GM21786 (cell line): ENCODE data around the gene GNPAT.

ENCODE experiments used
- ATAC-seq: cut with Tn5 transposase; IDR thresholded peaks from one replicate; pipeline ENCODE4 v1.9.1; 2021; ENCODE audit not compliant: unreplicated experiment

The GNPAT gene

DNA sequence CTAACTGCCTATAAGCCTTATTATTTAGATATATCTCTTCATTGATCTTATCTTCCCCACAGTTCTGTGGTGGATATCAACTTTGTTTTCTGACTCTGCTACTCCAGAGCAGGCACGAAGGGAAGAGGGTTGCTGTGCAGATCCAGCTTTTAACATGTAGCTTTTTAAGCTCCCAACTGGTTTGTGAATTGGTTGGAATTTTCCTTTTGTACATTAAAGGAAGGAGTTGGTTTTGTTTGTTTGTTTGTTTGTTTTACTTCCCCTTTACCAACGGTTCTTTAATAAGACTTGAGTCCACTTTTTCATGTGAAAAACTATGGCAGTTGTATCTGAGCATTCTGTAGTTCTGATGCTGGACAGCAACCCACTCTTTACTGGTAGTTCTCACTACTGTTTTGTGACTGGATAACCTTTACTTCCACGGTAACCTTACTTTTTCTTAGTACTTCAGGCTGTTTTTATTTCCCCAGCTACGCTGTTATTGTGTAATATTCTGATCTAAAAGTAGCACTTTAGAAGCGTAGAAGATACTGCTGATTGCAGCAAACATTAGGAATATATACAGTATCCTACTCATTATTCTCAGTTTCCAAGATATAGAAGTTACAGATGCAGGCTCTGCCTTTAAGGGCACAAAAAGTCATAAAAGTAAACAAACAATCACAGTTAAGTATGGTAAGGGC, 1.6 kb downstream of the GNPAT start:
- ATAC-seq, result no peak

DNA sequence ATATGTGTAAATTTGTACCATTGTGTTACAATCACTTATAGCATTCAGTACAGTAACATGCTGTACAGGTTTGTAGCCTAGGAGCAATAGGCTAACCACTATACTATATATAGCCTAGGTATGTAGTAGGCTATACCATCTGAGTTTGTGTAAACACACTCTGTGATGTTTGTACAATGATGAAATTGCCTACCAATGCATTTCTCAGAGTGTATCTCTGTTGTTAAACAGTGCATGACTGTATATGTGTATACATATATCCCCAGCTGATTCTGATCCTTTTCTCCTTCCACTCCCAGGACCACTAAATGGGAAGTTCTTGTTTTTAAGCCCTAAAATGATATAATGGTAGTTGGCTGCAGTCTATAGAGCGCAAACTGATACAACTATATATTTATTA, 7.8 kb downstream of the GNPAT start:
- ATAC-seq, result no peak

DNA sequence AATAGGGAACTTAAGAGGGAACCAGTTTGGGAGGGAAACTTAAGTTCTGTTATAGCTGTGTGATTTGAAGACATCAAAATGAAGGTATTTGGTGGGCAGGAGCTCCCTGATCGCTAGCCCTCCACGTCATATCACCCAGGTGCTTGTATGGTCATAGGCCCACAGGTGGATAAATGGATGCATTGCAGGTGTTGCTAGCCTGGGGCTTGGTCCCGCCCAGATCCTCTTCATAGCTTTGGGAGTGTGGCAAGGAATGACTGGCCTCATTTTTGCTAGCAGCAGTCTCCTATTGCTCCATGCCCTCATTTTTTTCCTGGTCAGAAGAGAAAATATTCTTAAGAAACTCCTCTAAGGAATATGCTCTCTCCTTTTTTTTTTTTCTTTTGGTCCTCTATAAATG, 11.3 kb downstream of the GNPAT start:
- no peak for ATAC-seq

DNA sequence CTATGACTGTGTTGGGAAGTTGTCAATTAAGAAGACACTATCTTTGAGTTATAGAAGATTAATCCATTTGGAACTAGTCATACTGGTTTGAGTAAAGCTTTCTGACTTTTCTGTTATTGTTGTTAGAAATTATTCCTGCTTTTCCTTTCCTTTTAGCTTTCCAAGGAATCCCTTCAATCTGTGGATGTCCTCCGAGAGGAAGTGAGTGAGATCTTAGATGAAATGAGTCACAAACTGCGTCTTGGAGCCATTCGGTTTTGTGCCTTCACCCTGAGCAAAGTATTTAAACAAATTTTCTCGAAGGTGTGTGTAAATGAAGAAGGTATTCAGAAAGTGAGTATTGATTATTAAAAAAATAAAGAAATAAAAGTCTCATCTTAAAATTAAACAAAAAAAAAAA, 19.3 kb downstream of the GNPAT start:
- ATAC-seq, result no peak

DNA sequence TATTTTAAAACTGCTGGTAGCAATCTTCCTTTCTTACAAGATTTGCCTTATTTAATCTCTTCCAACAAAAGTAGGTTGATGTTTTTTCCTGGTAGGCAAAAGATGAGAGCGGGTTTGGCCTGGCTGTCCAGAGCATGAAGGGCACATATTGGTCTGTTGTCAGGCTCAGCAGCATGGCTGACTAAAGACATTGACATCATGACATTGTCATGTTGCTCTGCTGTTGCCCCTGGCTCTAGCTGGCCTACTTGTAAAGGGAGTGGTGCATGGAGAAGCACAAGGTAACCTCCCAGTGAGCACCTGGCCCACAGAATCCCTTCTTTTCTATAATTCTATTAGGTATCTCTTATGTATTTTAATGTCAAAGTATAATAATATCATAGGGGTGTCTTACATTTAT, 23.6 kb downstream of the GNPAT start:
- no peak for ATAC-seq

DNA sequence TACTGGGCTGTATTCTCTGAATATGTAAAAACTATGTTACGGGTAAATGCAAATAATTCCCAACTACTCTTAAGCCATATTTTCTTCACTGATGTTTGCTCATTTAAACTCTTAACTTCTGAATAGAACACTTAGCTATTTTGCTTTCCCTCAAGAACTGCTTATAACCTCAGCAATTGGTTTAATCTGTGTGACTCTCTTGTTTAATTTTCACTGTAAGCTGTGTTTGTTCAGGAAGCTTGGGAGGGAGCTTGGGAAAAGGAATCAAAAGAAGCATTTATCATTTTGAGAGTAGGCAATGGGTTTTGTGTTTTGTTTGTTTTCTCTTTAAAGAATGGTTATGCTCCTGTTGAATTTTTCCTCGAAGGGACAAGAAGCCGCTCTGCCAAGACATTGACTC, 24.4 kb downstream of the GNPAT start:
- no peak for ATAC-seq

DNA sequence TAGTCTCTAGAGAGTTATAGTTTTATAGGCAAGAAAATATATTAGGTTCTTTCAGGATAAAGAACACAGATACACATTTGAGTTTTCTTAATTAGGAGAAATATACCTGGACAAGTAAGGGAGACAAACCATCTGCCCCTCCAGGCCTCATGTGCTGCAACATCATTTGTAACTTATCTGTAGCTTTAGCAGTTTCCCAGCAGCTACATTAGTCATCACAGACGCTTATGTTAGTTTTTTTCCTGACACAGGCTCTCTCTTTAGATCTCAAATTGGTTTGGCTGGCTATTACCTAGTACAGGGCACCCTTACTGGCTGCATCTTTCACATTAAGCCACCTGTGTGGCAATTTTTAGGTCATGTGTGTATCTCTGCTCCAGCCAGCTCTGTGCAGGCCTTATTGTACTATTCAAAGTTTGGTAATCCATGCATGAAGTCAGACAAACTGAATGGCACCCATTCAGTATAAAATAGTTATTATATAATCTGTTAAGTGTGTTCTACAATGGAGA, 25.9 kb downstream of the GNPAT start:
- ATAC-seq, result no peak

DNA sequence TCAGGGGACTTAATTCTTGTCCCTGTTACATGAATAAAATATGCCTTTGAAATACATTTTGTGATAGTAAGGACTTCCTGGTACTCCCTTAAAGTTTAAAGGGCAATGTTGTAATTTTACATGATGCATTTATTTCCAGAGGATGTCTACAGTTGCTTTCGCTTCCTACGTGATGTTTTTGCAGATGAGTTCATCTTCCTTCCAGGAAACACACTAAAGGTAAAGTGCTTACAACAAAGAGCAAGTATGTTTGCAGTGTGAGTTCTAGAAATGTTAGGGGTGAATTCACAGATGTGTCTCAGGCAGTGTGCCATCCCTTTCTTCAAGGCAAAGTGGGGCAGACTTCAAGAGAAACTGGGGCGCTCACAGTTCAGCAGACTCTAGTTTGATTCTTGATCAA, 31.2 kb downstream of the GNPAT start:
- no peak for ATAC-seq

DNA sequence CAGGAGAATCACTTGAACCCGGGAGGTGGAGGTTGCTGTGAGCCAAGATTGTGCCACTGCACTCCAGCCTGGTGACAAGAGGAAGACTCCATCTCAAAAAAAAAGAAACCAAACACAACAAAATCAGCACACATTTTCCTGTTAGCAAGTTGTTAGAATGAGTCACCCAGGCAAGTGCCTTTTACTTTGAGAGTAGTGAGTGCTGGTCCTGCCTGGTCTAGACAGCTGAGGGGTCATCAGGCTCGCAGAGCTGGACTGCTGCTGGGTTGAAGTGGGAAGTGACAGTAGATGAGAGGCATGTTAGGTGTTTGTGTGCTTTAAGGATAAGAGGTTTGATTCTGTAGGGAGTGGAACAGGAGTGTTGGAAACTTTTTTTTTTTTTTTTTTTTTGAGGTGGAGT, 31.9 kb downstream of the GNPAT start:
- ATAC-seq, result no peak

DNA sequence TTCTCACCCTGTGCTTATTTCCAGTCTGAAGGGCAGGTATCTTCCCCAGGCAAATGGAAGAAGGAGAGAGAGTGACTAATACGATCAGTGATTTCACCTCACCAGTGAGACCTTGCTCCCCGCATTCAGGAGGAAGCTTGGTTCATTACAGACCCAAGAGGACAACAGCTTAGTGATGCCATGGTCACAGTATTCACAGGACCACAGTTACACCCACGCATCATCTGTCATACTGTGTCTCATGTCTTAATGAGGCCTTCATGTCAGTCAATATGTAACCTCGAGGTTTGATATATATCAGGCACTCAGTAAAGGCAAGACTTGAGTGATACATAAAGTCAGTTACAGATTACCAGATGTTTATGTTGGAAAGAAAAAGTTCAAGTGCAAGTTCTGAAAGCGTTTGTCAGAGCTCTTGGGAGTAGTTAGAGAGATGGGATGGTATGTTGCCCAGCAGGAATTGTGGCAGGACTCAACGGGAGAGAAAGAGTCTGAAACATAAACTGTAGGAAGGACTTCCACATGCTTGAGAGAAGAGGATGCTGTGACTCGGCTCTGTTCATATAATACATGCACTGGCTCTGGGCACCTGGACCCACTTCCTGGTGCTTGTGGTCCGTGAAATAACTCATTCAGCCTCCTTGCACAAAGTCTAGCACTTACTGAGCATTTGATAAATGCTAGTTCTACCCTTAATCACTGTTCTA, 33.3 kb downstream of the GNPAT start:
- no peak for ATAC-seq

DNA sequence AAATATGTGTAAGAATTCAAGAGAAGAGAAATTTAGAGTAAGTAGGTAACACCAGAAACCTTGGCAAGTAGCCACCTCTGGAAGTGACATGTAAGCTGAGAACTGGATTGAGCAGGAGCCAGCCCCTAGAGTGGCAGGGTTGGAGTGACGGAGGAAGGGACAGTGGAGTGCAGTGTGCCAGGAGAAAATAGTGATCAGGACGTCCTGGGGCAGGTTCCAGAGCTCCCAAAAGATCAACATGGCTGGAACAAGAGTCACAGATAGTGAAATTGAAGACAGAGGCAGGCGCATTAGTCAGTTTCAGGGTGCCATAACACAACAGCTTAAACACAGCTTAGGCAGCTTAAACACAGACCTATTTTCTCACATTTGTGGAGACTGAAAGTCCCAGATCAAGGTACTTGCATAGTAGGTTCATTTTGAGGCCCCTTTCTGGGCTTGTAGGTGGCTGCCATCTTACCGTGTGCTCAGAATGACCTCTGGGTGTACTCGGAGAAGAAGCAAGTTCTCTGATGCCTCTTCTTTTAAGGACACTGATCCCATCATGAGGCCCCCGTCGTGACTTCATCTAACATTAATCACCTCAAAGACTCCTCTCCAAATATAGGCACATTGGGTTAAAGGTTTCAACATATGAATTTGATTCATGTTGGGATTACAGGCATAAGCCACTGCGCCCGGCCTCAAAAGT, 37.2 kb downstream of the GNPAT start:
- no peak for ATAC-seq

DNA sequence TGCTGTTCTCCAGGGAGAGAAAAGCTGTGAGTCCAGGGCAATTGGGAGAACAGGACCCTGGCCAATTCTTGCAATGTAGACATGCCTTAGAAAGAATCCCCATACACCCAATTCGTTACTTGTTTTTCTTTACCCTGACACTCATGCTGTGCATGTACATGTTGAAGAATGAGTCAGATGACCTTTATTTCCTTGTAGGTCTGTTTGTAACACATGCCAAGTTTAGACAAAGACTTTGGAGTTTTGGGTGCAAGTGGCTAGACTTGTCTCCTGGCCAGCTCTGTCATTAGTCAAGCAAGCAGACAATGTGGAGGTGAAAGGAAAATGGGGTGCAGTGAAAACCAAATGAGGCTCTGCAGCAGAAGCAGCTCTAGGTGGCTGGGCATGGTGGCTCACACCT, 38.1 kb downstream of the GNPAT start:
- ATAC-seq, result no peak

DNA sequence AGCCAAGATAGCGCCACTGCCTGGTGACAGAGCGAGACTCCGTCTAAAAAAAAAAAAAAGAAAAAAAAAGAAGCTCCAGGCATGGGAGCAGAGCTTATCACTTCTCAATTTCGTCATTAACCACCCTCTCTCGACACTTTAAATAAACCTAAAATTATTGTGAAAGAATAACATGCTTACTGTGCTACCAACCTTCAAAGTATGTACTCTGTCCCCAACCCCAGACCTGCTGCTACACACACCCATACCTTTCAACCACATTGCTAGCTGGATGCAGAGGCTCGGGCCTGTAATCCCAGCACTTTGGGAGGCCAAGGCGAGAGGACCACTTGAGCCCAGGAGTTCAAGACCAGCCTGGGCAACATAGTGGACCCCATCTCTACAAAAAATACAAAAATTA, 38.7 kb downstream of the GNPAT start:
- ATAC-seq, result no peak

DNA sequence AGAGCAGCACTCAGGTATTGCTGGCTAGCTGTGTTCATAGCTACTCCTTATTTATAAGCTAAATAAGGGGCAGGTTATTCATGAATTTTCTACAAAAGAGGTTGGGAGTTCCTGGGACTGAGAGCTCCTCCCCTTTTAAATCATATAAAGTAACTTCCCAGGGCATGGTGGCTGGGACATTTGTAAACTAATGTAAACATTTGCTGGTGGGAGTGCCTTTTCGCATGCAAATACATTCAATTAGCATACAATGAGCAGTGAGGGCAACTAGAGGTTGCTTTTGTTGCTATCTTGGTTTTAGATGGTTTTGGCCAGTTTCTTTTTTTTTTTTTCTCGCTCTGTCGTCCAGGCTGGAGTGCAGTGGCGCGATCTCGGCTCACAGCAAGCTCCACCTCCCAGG, 43.4 kb downstream of the GNPAT start:
- ATAC-seq, result no peak

DNA sequence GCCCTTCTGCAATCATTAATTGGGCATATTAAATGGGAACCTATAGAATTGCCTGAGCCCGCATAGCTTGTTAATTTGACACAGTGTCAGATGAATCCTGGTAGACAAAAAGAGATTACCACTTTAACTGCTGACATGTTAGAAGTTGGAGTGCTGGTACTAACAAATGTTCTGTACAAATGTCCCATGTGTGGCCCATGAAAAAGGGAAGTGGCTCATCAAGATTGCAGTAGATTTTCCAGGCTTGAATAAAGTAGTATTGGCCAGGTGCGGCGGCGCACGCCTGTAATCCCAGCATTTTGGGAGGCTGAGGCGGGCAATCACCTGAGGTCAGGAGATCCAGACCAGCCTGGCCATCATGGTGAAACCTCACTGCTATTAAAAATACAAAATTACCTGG, 45.6 kb downstream of the GNPAT start:
- no peak for ATAC-seq

DNA sequence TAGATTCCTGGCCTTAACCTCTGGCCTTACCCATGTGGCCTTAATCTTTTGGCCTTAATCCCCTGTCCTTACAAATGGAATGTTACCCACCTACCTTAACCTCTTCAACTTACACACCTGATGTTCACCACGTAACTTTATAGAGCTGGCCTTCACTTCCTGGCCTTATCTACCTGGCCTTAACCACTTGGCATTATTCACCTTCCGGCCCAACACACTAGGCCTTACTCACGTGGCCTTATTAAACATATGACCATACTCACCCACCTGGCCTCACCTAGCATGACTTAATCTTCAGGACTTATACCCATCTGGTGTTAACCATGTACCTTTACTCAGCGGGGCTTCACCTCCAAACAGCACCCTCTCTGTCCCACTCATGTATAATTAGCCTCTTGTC, 54.9 kb downstream of the GNPAT start:
- no peak for ATAC-seq

DNA sequence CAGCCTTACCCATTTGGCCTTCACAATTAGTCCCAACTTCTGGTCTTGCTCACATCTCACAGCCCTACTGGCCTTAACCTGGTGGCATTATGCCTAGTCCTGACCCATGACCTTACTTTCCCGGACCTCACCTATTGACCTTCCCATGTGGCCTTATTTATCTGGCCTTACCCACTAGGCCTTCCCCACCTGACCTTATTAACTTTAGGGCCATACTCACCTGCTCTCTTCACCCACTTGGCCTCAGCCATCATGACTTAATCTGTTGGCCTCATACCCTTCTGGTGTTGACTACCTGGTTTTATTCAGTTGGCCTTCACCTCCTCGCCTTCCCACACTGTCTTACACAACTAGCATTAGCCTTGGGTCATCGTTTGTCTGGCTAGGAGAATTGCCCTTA, 61.0 kb downstream of the GNPAT start:
- ATAC-seq, result no peak

DNA sequence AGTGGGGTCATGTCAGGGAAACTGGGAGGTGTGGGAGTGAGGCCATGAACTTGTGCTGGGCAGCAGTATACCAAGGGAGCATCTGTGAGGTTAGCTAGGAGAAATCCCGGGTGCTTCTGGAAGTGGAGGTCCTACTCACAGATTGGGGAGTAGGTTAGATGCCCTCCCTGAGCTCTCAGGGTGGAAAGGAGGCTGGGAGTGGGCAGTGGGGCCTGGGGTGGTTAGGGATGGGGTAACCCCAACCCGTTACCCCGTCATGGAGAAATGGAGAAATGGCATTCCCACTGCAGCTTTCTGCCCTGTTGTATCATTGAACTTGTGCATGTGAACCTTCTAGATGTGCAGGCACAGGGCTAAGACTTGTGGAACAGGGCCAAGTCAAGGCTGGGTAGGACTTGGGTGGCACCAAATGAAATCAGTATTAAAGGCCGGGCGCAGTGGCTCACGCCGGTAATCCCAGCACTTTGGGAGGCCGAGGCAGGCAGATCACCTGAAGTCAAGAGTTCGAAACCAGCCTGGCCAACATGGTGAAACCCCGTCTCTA, 69.5 kb downstream of the GNPAT start:
- ATAC-seq, result no peak

DNA sequence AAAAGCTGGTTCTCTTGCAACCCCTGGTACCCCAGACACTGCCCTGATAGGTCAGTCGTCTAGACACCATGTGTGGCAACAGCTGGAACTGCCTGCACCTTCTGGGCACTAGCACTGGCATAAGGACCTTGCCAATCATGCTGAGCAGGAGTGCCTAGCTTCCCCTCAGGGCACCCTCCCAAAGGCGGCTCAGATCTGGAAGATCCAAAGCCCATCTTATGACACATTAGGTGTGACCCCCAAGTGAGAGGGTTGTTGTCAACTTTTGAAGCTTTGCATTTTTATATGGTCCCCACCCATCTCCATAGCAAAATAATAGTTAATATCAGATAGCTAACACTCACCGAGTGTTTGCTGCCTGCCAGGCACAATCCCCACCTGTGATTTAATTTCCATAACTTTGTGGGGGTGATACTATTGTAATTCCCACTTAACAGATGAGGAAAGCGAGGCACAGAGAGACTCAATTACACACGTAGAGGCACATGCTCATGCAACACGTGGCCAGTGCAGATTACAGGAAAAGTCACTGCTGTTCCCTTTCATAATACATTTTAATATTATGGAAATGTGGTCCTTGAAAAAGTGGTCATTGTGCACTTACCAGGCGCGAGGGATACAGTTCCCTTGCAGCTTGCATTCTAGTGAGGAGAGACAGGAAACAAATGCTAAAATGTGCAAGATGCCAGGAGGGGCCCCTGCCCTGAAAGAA, 70.9 kb downstream of the GNPAT start:
- no peak for ATAC-seq

DNA sequence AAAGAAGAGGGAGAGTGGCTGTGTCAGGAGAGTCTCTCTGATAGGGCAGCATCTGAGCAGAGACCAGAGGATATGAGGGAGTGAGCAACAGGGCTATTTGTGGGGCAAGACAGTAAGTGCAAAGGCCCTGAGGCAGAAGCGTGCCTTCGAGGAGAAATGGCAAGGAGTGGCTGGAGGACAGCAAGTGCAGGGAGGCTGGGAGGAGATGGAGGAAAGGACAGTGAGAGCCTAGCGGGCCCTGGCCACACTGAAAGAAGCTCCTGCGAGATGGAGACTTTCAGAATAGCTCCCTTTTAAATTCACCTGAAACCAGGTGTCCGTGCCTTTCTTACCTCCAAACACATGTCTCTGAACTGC, 71.4 kb downstream of the GNPAT start:
- no peak for ATAC-seq

DNA sequence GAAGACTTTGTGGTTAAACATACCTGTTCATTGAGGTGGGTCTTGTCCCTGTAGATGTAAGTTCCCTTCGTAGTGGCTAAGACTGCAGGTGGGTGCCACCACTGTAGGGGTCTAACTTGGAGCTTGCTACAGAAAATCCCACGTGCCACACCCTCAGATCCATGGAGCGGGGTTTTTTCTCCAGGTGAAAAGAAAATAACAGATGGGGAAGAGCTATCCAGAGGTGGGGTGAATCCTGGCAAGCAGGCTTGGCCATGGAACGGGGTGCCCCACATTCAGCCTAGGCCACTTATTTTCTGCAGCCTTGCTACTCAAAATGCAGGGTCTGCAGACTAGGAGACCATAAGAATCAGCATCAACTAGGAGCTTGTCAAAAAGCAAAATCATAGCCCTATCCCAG, 72.6 kb downstream of the GNPAT start:
- no peak for ATAC-seq
